ENCODE measurements around the gene SGK1.
"Not testable (repeated sequence)": the region's sequence is repeated elsewhere in the genome, so short reads cannot be mapped to it uniquely, and the experiment has no call there.

Gene SGK1

DNA sequence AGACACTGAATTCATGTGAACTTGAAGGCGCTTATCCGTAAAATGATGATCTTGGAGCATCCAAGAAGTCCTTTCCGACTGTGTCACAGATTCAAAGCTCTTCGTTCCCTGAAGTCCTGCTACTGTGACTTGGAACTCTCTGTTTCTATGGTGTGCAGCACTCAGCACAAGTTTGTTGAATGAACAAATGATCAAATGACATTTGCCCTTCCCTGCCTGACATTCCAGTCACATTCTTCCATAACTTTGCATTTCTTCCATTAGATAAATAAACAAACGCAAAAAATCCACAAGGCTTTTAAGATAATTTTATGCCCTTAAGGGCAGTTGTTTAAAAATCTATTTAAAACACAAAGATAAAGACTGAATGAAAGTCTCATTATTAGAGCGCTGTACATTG is 39.9 kb downstream of the SGK1 start:
- H3K27me3 ChIP-seq (replicated peaks in 2 of 5; ENCODE audit: control insufficient read depth in 4 of 5, insufficient read depth in 5 of 5, low read length in 4 of 5), result no peaks in the 10 kb centered on the region
- peaks cover 0 to 15% (median 6%) of the 10 kb centered on the region in 4 experiments for H3K4me1 ChIP-seq (ENCODE audit: control extremely low read depth in 1 of 4, control insufficient read depth in 4 of 4, insufficient read depth in 4 of 4, low read length in 3 of 4)
- H3K9me3 ChIP-seq (ENCODE audit: control extremely low read depth in 1 of 5, control insufficient read depth in 4 of 5, insufficient read depth in 2 of 5, low read depth in 1 of 5, low read length in 4 of 5), result no peaks in the 10 kb centered on the region
- H3K4me3 ChIP-seq (ENCODE audit: control insufficient read depth in 1 of 7, extremely low read depth in 1 of 7, insufficient read depth in 4 of 7, low read depth in 2 of 7, low read length in 6 of 7), result no peak overlapping the region
- H3K36me3 ChIP-seq (ENCODE audit: control insufficient read depth in 4 of 4, insufficient read depth in 4 of 4, low read length in 3 of 4), result no peaks in the 10 kb centered on the region
- WGBS (ENCODE audit: insufficient coverage), result 94% methylated on average over 4 of the region's 6 CpGs
- H3K27ac ChIP-seq (ENCODE audit: insufficient read depth in 1 of 2, low read depth in 1 of 2, low read length in 2 of 2, poor library complexity in 1 of 2, severe bottlenecking in 2 of 2), result no peak overlapping the region
- CTCF ChIA-PET, result interaction anchor here (0.9 to 1.6 kb wide), 4 partner anchors 12 to 52 kb away, joined by 3 read pairs; no protein-coding TSS in a partner anchor
- POLR2A ChIA-PET, result no interaction called here
- DNase-seq, result no peak

- CTCF ChIA-PET, result interaction anchor here (1.1 to 1.6 kb wide), 2 partner anchors 13 to 53 kb away, joined by 3 read pairs; no protein-coding TSS in a partner anchor
- POLR2A ChIA-PET, result interaction anchor here (0.6 to 0.7 kb wide), 3 partner anchors 22 to 436 kb away, joined by 3 read pairs; no protein-coding TSS in a partner anchor
- H3K36me3 ChIP-seq (ENCODE audit: control insufficient read depth in 4 of 4, insufficient read depth in 4 of 4, low read length in 3 of 4); H3K9me3 ChIP-seq (ENCODE audit: control extremely low read depth in 1 of 5, control insufficient read depth in 4 of 5, insufficient read depth in 2 of 5, low read depth in 1 of 5, low read length in 4 of 5); H3K27me3 ChIP-seq (replicated peaks in 2 of 5; ENCODE audit: control insufficient read depth in 4 of 5, insufficient read depth in 5 of 5, low read length in 4 of 5); H3K27ac ChIP-seq (ENCODE audit: insufficient read depth in 1 of 2, low read depth in 1 of 2, low read length in 2 of 2, poor library complexity in 1 of 2, severe bottlenecking in 2 of 2): not testable (repeated sequence)
- Histone ChIP-seq H3K4me3 (ENCODE audit: control insufficient read depth in 1 of 7, extremely low read depth in 1 of 7, insufficient read depth in 4 of 7, low read depth in 2 of 7, low read length in 6 of 7) (peak overlapping the region in 1 of 7 experiments; percentile 7), H3K4me1 (ENCODE audit: control extremely low read depth in 1 of 4, control insufficient read depth in 4 of 4, insufficient read depth in 4 of 4, low read length in 3 of 4) (peaks cover 0 to 22% (median 7%) of the 10 kb centered on the region in 4 experiments)
- peak; percentile 24 to 77 (median 76) for DNase-seq
- WGBS (ENCODE audit: insufficient coverage), result no CpG with 5 or more reads among the region's 4 CpGs
These were observed 41.0 kb downstream of the SGK1 start for GRCh38 chr6:134276891-134277377.

- H3K36me3 ChIP-seq (ENCODE audit: control insufficient read depth in 4 of 4, insufficient read depth in 4 of 4, low read length in 3 of 4), result no peaks in the 10 kb centered on the region
- no peaks in the 10 kb centered on the region for H3K9me3 ChIP-seq (ENCODE audit: control extremely low read depth in 1 of 5, control insufficient read depth in 4 of 5, insufficient read depth in 2 of 5, low read depth in 1 of 5, low read length in 4 of 5)
- no peaks in the 10 kb centered on the region for H3K27me3 ChIP-seq (replicated peaks in 2 of 5; ENCODE audit: control insufficient read depth in 4 of 5, insufficient read depth in 5 of 5, low read length in 4 of 5)
- CTCF ChIA-PET, result interaction anchor here (0.9 to 1.3 kb wide), 2 partner anchors 42 to 668 kb away, joined by 3 to 4 read pairs; no protein-coding TSS in a partner anchor
- DNase-seq, result peak in 1 of 3 donors; percentile 17
- H3K4me3 ChIP-seq (ENCODE audit: control insufficient read depth in 1 of 7, extremely low read depth in 1 of 7, insufficient read depth in 4 of 7, low read depth in 2 of 7, low read length in 6 of 7), result no peak overlapping the region
- 0% methylated on average over 1 of the region's 5 CpGs for WGBS (ENCODE audit: insufficient coverage)
- peaks cover 0 to 19% (median 6%) of the 10 kb centered on the region in 4 experiments for H3K4me1 ChIP-seq (ENCODE audit: control extremely low read depth in 1 of 4, control insufficient read depth in 4 of 4, insufficient read depth in 4 of 4, low read length in 3 of 4)
- POLR2A ChIA-PET, result no interaction called here
- H3K27ac ChIP-seq (ENCODE audit: insufficient read depth in 1 of 2, low read depth in 1 of 2, low read length in 2 of 2, poor library complexity in 1 of 2, severe bottlenecking in 2 of 2), result no peak overlapping the region
These were observed 45.5 kb downstream of the SGK1 start for GRCh38 chr6:134272374-134272773.

DNA sequence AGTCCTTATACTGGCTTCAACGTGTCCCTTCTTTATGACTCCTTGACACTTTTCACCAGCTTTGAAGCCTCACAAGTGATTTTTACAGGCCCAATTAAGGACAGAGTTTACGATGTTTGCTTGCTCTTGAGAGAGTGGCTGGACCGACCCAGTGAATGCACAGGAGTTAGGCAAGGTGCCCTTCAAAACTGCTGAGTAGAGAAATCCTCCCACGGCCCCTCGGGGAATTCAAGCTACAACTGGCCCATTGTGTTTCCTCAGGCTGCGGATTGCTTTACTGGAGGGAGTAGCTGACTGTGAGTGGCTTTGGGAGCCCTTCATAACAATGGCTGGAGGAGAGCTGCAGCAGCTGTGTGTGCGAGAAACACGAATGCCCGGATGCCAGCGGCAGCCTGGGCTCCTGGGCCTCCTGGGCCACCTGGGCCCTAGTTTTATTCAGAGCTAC is 50.0 kb downstream of the SGK1 start:
- H3K27me3 ChIP-seq (replicated peaks in 2 of 5; ENCODE audit: control insufficient read depth in 4 of 5, insufficient read depth in 5 of 5, low read length in 4 of 5), result no peaks in the 10 kb centered on the region
- no peak for DNase-seq
- ChIA-PET CTCF (no interaction called here), POLR2A (no interaction called here)
- peaks cover 0 to 7% (median 2%) of the 10 kb centered on the region in 4 experiments for H3K4me1 ChIP-seq (ENCODE audit: control extremely low read depth in 1 of 4, control insufficient read depth in 4 of 4, insufficient read depth in 4 of 4, low read length in 3 of 4)
- no peaks in the 10 kb centered on the region for H3K36me3 ChIP-seq (ENCODE audit: control insufficient read depth in 4 of 4, insufficient read depth in 4 of 4, low read length in 3 of 4)
- H3K4me3 ChIP-seq (ENCODE audit: control insufficient read depth in 1 of 7, extremely low read depth in 1 of 7, insufficient read depth in 4 of 7, low read depth in 2 of 7, low read length in 6 of 7), result no peak overlapping the region
- no peak overlapping the region for H3K27ac ChIP-seq (ENCODE audit: insufficient read depth in 1 of 2, low read depth in 1 of 2, low read length in 2 of 2, poor library complexity in 1 of 2, severe bottlenecking in 2 of 2)
- 99% methylated on average over 10 of the region's 10 CpGs for WGBS (ENCODE audit: insufficient coverage)
- no peaks in the 10 kb centered on the region for H3K9me3 ChIP-seq (ENCODE audit: control extremely low read depth in 1 of 5, control insufficient read depth in 4 of 5, insufficient read depth in 2 of 5, low read depth in 1 of 5, low read length in 4 of 5)

DNA sequence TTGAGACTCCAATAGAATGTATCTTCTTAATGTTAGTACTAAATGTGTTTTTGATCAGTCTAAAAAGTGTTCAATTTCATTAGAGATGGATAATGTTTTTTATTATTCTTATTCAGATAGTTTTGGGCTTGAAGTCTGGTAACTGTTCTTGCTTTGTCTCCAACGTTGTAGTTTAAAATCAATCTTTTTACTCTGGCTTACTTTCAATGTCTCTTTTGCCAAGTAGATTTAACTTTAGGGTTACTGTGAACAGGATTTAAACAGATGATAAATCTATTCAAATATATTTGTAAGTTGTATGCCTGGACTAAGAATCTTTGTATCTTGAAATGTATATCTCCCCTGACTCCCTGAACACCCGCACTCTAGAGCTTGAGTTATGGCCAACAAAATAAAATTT is 51.1 kb downstream of the SGK1 start:
- ChIA-PET CTCF (no interaction called here), POLR2A (no interaction called here)

DNA sequence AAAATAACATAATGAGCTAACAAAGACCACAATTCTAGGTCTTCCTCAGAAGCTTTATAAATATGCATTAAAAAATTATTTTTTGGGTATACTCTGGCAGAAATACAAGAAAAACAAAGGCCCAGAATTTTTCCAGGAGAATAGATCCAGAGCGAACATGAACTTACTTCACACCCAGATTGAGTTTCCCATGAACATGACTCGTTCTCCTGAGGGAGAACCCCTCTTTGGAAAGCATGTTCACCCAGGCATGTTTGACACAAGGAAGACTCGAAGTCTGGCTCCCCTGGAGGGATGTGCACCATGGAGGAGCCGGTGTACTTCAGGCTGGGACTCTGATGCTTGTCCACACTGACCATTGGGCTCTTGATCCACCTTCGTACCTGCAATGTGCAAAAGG is 56.1 kb downstream of the SGK1 start:
- ChIA-PET POLR2A (no interaction called here), CTCF (no interaction called here)
- Histone ChIP-seq H3K36me3 (ENCODE audit: control insufficient read depth in 4 of 4, insufficient read depth in 4 of 4, low read length in 3 of 4) (no peaks in the 10 kb centered on the region), H3K27me3 (replicated peaks in 2 of 5; ENCODE audit: control insufficient read depth in 4 of 5, insufficient read depth in 5 of 5, low read length in 4 of 5) (no peaks in the 10 kb centered on the region), H3K4me1 (ENCODE audit: control extremely low read depth in 1 of 4, control insufficient read depth in 4 of 4, insufficient read depth in 4 of 4, low read length in 3 of 4) (no peaks in the 10 kb centered on the region), H3K27ac (ENCODE audit: insufficient read depth in 1 of 2, low read depth in 1 of 2, low read length in 2 of 2, poor library complexity in 1 of 2, severe bottlenecking in 2 of 2) (no peak overlapping the region), H3K9me3 (ENCODE audit: control extremely low read depth in 1 of 5, control insufficient read depth in 4 of 5, insufficient read depth in 2 of 5, low read depth in 1 of 5, low read length in 4 of 5) (no peaks in the 10 kb centered on the region), H3K4me3 (ENCODE audit: control insufficient read depth in 1 of 7, extremely low read depth in 1 of 7, insufficient read depth in 4 of 7, low read depth in 2 of 7, low read length in 6 of 7) (no peak overlapping the region)
- WGBS (ENCODE audit: insufficient coverage), result 97% methylated on average over 5 of the region's 5 CpGs
- DNase-seq, result no peak

More for the DNA sequence above, 51.1 kb downstream of the SGK1 start:
- Histone ChIP-seq H3K27me3 (replicated peaks in 2 of 5; ENCODE audit: control insufficient read depth in 4 of 5, insufficient read depth in 5 of 5, low read length in 4 of 5) (no peaks in the 10 kb centered on the region), H3K9me3 (ENCODE audit: control extremely low read depth in 1 of 5, control insufficient read depth in 4 of 5, insufficient read depth in 2 of 5, low read depth in 1 of 5, low read length in 4 of 5) (no peaks in the 10 kb centered on the region), H3K4me3 (ENCODE audit: control insufficient read depth in 1 of 7, extremely low read depth in 1 of 7, insufficient read depth in 4 of 7, low read depth in 2 of 7, low read length in 6 of 7) (no peak overlapping the region), H3K36me3 (ENCODE audit: control insufficient read depth in 4 of 4, insufficient read depth in 4 of 4, low read length in 3 of 4) (no peaks in the 10 kb centered on the region), H3K27ac (ENCODE audit: insufficient read depth in 1 of 2, low read depth in 1 of 2, low read length in 2 of 2, poor library complexity in 1 of 2, severe bottlenecking in 2 of 2) (no peak overlapping the region), H3K4me1 (ENCODE audit: control extremely low read depth in 1 of 4, control insufficient read depth in 4 of 4, insufficient read depth in 4 of 4, low read length in 3 of 4) (no peaks in the 10 kb centered on the region)
- no peak for DNase-seq
- no CpG with 5 or more reads among the region's 2 CpGs for WGBS (ENCODE audit: insufficient coverage)

DNA sequence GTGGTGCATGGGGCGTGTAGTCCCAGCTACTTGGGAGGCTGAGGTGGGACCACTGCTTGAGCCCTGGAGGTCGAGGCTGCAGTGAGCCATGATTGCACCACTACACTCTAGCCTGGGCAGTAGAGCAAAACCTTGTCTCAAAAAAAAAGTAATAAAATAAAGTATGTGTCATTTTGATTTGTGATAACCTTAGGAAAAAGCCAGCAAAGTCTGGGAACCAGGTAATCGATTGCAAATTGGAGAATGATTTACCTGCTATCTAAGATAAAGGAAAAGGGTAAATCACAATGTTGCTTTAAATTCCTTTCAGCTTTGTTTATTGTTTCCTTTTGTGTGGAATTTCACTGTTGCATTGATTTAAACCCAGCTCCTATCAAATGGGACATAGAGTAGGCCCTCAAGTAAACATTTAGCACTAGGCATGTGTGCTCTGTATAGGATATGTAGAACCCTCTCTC is 59.0 kb downstream of the SGK1 start:
- H3K4me3 ChIP-seq (ENCODE audit: control insufficient read depth in 1 of 7, extremely low read depth in 1 of 7, insufficient read depth in 4 of 7, low read depth in 2 of 7, low read length in 6 of 7), result no peak overlapping the region
- ChIA-PET CTCF (interaction anchor here (1.3 kb wide), 1 partner anchor 15 kb away, joined by 3 read pairs; no protein-coding TSS in a partner anchor), POLR2A (no interaction called here)
- 100% methylated on average over 1 of the region's 3 CpGs for WGBS (ENCODE audit: insufficient coverage)
- H3K4me1 ChIP-seq (ENCODE audit: control extremely low read depth in 1 of 4, control insufficient read depth in 4 of 4, insufficient read depth in 4 of 4, low read length in 3 of 4), result no peaks in the 10 kb centered on the region
- H3K27ac ChIP-seq (ENCODE audit: insufficient read depth in 1 of 2, low read depth in 1 of 2, low read length in 2 of 2, poor library complexity in 1 of 2, severe bottlenecking in 2 of 2), result no peak overlapping the region
- H3K27me3 ChIP-seq (replicated peaks in 2 of 5; ENCODE audit: control insufficient read depth in 4 of 5, insufficient read depth in 5 of 5, low read length in 4 of 5), result no peaks in the 10 kb centered on the region
- no peaks in the 10 kb centered on the region for H3K36me3 ChIP-seq (ENCODE audit: control insufficient read depth in 4 of 4, insufficient read depth in 4 of 4, low read length in 3 of 4)
- H3K9me3 ChIP-seq (ENCODE audit: control extremely low read depth in 1 of 5, control insufficient read depth in 4 of 5, insufficient read depth in 2 of 5, low read depth in 1 of 5, low read length in 4 of 5), result no peaks in the 10 kb centered on the region
- no peak for DNase-seq

All from common myeloid progenitor, CD34-positive (primary cell).